Measurements from ENCODE around the gene LRRC75A. TPM values are rescaled to one million over a fixed set of nuclear protein-coding genes. Genes with fewer than 3 reads are reported as not detected.
"Not testable (repeated sequence)": the region's sequence is repeated elsewhere in the genome, so short reads cannot be mapped to it uniquely, and the experiment has no call there.

LRRC75A gene
- total and polyA plus RNA-seq, 2 donors (not counting 1 experiment from before 2014, with no cell fraction given) = 2.0 to 3.4 TPM

DNA sequence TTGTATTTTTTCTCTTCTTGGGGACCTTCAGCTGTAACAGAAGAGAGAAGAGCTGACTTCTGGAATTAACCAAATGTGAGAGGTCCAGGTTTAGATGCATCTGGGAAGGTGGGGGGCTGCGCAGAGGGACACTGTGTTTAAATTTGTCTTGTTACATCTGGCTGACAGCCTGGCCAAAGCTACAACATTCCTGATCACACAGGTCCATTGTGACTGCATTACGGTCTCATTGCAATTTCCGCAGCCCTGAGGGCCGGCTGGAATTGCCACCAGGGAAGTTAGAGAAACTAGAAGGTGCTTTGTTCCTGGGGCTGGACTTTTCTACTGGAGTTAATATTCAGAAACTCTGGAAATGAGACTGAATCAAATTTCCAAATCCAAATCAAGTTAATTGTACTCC lies 37.9 kb upstream of the LRRC75A start:
- no peak overlapping the region for H3K27ac ChIP-seq (ENCODE audit: low read length in 2 of 2)
- no peak overlapping the region for H2AFZ ChIP-seq (ENCODE audit: insufficient read depth, low read depth, low read length, poor library complexity, severe bottlenecking)
- no peak for ATAC-seq (ENCODE audit: low read depth)
- WGBS (ENCODE audit: insufficient coverage) = no CpG with 5 or more reads among the region's 4 CpGs
- no peak overlapping the region for H3K9ac ChIP-seq (ENCODE audit: low read length)
- Mint-ChIP-seq H3K4me3 (no peak overlapping the region), H3K27ac (no peak overlapping the region), H3K4me1 (peaks cover 3% of the 10 kb centered on the region), H3K27me3 (peaks cover 44% of the 10 kb centered on the region), H3K9me3 (ENCODE audit: insufficient read depth) (no peaks in the 10 kb centered on the region)
- H3K9me3 ChIP-seq (ENCODE audit: control extremely low read depth in 1 of 3, control insufficient read depth in 2 of 3, insufficient read depth in 1 of 3, low read length in 2 of 3) = peaks cover 0 to 2% (median 0%) of the 10 kb centered on the region in 3 donors
- DNase-seq = no peak
- H3K36me3 ChIP-seq (replicated peaks in 1 of 2; ENCODE audit: control extremely low read depth in 1 of 2, control insufficient read depth in 1 of 2, extremely low read depth in 1 of 2, insufficient read depth in 2 of 2, low read length in 1 of 2) = no peaks in the 10 kb centered on the region
- H3K27me3 ChIP-seq (replicated peaks in 1 of 4; ENCODE audit: control extremely low read depth in 1 of 4, control insufficient read depth in 3 of 4, insufficient read depth in 4 of 4, low read length in 3 of 4) = peaks cover 0 to 7% (median 1%) of the 10 kb centered on the region in 4 experiments
- no peaks in the 10 kb centered on the region for H4K20me1 ChIP-seq (ENCODE audit: control insufficient read depth, insufficient read depth, low read length, poor library complexity, severe bottlenecking)
- CTCF ChIA-PET = interaction anchor here (2.2 kb wide), 1 partner anchor 9 kb away, joined by 12 read pairs; no protein-coding TSS in a partner anchor
- intact Hi-C loops (cut with micrococcal nuclease) = no loop called here
- H3K4me2 ChIP-seq (replicated peaks; ENCODE audit: low read depth, low read length, poor library complexity, severe bottlenecking) = no peak overlapping the region
- H3K79me2 ChIP-seq (ENCODE audit: control insufficient read depth, insufficient read depth, low read length) = no peaks in the 10 kb centered on the region
- TF ChIP-seq EZH2 (IDR thresholded peaks at IDR 0.05; ENCODE audit: borderline replicate concordance, insufficient read depth, low read depth, low read length, poor library complexity, severe bottlenecking) = no peak
- TF ChIP-seq, protein P1, sequence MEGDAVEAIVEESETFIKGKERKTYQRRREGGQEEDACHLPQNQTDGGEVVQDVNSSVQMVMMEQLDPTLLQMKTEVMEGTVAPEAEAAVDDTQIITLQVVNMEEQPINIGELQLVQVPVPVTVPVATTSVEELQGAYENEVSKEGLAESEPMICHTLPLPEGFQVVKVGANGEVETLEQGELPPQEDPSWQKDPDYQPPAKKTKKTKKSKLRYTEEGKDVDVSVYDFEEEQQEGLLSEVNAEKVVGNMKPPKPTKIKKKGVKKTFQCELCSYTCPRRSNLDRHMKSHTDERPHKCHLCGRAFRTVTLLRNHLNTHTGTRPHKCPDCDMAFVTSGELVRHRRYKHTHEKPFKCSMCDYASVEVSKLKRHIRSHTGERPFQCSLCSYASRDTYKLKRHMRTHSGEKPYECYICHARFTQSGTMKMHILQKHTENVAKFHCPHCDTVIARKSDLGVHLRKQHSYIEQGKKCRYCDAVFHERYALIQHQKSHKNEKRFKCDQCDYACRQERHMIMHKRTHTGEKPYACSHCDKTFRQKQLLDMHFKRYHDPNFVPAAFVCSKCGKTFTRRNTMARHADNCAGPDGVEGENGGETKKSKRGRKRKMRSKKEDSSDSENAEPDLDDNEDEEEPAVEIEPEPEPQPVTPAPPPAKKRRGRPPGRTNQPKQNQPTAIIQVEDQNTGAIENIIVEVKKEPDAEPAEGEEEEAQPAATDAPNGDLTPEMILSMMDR (IDR thresholded peaks at IDR 0.05) = no peak
- H3K4me3 ChIP-seq (ENCODE audit: control extremely low read depth in 1 of 5, extremely low read depth in 1 of 5, insufficient read depth in 1 of 5, low read depth in 2 of 5, low read length in 4 of 5) = no peak overlapping the region
- POLR2A ChIA-PET = no interaction called here
- peaks cover 0 to under 1% of the 10 kb centered on the region in 2 donors for H3K4me1 ChIP-seq (ENCODE audit: control insufficient read depth in 2 of 2, insufficient read depth in 2 of 2, low read length in 2 of 2)

DNA sequence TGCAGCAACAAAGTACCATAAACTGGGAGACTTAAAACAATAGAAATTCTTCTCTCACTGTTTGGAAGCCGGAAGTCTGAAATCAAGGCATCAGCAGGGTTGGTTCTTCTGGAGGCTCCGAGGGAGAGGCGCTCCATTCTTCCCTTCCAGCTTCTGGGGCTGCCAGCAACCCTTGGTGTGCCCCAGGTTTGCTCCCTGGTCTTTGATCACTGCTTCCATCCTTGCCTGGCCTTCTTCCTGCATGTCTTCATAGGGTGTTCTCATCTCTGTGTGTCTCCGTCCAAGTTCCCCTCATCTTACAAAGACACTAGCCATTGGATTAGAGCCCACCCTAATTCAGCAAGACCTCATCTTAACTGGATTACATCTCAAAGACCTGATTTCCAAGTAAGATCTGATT lies 35.3 kb upstream of the LRRC75A start:
- no peak for DNase-seq
- CTCF ChIA-PET = no interaction called here
- Histone ChIP-seq H4K20me1 (ENCODE audit: control insufficient read depth, insufficient read depth, low read length, poor library complexity, severe bottlenecking) (no peaks in the 10 kb centered on the region), H3K36me3 (replicated peaks in 1 of 2; ENCODE audit: control extremely low read depth in 1 of 2, control insufficient read depth in 1 of 2, extremely low read depth in 1 of 2, insufficient read depth in 2 of 2, low read length in 1 of 2) (no peaks in the 10 kb centered on the region), H3K4me1 (ENCODE audit: control insufficient read depth in 2 of 2, insufficient read depth in 2 of 2, low read length in 2 of 2) (no peaks in the 10 kb centered on the region), H3K79me2 (ENCODE audit: control insufficient read depth, insufficient read depth, low read length) (no peaks in the 10 kb centered on the region), H3K9ac (ENCODE audit: low read length) (no peak overlapping the region), H3K9me3 (ENCODE audit: control extremely low read depth in 1 of 3, control insufficient read depth in 2 of 3, insufficient read depth in 1 of 3, low read length in 2 of 3) (no peaks in the 10 kb centered on the region), H3K4me3 (ENCODE audit: control extremely low read depth in 1 of 5, extremely low read depth in 1 of 5, insufficient read depth in 1 of 5, low read depth in 2 of 5, low read length in 4 of 5) (no peak overlapping the region), H3K27ac (ENCODE audit: low read length in 2 of 2) (no peak overlapping the region), H3K27me3 (replicated peaks in 1 of 4; ENCODE audit: control extremely low read depth in 1 of 4, control insufficient read depth in 3 of 4, insufficient read depth in 4 of 4, low read length in 3 of 4) (peaks cover 0 to 10% (median 1%) of the 10 kb centered on the region in 4 experiments), H3K4me2 (replicated peaks; ENCODE audit: low read depth, low read length, poor library complexity, severe bottlenecking) (no peak overlapping the region), H2AFZ (ENCODE audit: insufficient read depth, low read depth, low read length, poor library complexity, severe bottlenecking) (no peak overlapping the region)
- Mint-ChIP-seq H3K27ac (no peak overlapping the region), H3K9me3 (ENCODE audit: insufficient read depth) (no peaks in the 10 kb centered on the region), H3K4me3 (no peak overlapping the region), H3K27me3 (peaks cover 56% of the 10 kb centered on the region), H3K4me1 (peaks cover 4% of the 10 kb centered on the region)
- WGBS (ENCODE audit: insufficient coverage) = 65% methylated on average over 4 of the region's 4 CpGs
- no peak for ATAC-seq (ENCODE audit: low read depth)
- intact Hi-C loops (cut with micrococcal nuclease) = no loop called here
- TF ChIP-seq EZH2 (IDR thresholded peaks at IDR 0.05; ENCODE audit: borderline replicate concordance, insufficient read depth, low read depth, low read length, poor library complexity, severe bottlenecking) = no peak
- TF ChIP-seq, protein P1 (IDR thresholded peaks at IDR 0.05) = no peak
- POLR2A ChIA-PET = no interaction called here

DNA sequence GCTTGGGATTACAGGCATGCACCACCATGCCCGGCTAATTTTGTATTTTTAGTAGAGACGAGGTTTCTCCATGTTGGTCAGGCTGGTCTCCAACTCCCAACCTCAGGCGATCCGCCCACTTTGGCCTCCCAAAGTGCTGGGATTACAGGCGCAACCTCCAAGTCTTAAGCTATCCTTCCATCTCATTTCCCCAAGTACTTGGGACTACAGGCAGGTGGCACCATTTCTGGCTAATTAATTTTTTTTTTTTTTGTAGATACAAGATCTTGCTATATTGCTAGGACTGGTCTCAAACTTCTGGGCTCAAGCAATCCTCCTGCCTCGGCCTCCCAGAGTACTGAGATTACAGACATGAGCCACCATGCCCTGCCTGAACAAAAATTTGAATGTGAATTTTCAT lies 33.6 kb upstream of the LRRC75A start:
- H3K9me3 ChIP-seq (ENCODE audit: control extremely low read depth in 1 of 3, control insufficient read depth in 2 of 3, insufficient read depth in 1 of 3, low read length in 2 of 3); POLR2A ChIA-PET; H4K20me1 ChIP-seq (ENCODE audit: control insufficient read depth, insufficient read depth, low read length, poor library complexity, severe bottlenecking); H3K9me3 Mint-ChIP-seq (ENCODE audit: insufficient read depth); H3K4me3 Mint-ChIP-seq; ATAC-seq (ENCODE audit: low read depth); intact Hi-C loops (cut with micrococcal nuclease); DNase-seq; H3K27ac Mint-ChIP-seq; H3K4me2 ChIP-seq (replicated peaks; ENCODE audit: low read depth, low read length, poor library complexity, severe bottlenecking); H3K27me3 ChIP-seq (replicated peaks in 1 of 4; ENCODE audit: control extremely low read depth in 1 of 4, control insufficient read depth in 3 of 4, insufficient read depth in 4 of 4, low read length in 3 of 4); H3K79me2 ChIP-seq (ENCODE audit: control insufficient read depth, insufficient read depth, low read length); H3K4me3 ChIP-seq (ENCODE audit: control extremely low read depth in 1 of 5, extremely low read depth in 1 of 5, insufficient read depth in 1 of 5, low read depth in 2 of 5, low read length in 4 of 5); H3K27ac ChIP-seq (ENCODE audit: low read length in 2 of 2); H3K4me1 ChIP-seq (ENCODE audit: control insufficient read depth in 2 of 2, insufficient read depth in 2 of 2, low read length in 2 of 2); H2AFZ ChIP-seq (ENCODE audit: insufficient read depth, low read depth, low read length, poor library complexity, severe bottlenecking); H3K9ac ChIP-seq (ENCODE audit: low read length); H3K36me3 ChIP-seq (replicated peaks in 1 of 2; ENCODE audit: control extremely low read depth in 1 of 2, control insufficient read depth in 1 of 2, extremely low read depth in 1 of 2, insufficient read depth in 2 of 2, low read length in 1 of 2); H3K4me1 Mint-ChIP-seq: not testable (repeated sequence)
- WGBS (ENCODE audit: insufficient coverage) = 97% methylated on average over 6 of the region's 6 CpGs
- H3K27me3 Mint-ChIP-seq = peaks cover 57% of the 10 kb centered on the region
- CTCF ChIA-PET = interaction anchor here (1.0 to 1.1 kb wide), 2 partner anchors 9 to 73 kb away, joined by 3 to 4 read pairs; no protein-coding TSS in a partner anchor

Data from B cell (primary cell).